Keratinocyte (primary cell): Measurements from ENCODE around the gene IL1RAPL2. TPM values are rescaled to one million over a fixed set of nuclear protein-coding genes. Genes with fewer than 3 reads are reported as not detected.

Experiments
- DNase-seq: peaks from one replicate; pipeline ENCODE4 v3.0.0-alpha.2; 2011; ENCODE audit warnings: low read depth, missing footprints, low spot score
- FAIRE-seq: peaks from 2 replicates; lab custom pipeline; 2011; peaks lifted over from hg19 to GRCh38; lab: Jason Lieb, UNC
- H2AFZ ChIP-seq: 2 replicates; pipeline ENCODE4 v1.6.0; 2012; ENCODE audit warnings: low read length, control low read depth, inconsistent platforms; ENCODE audit not compliant: control insufficient read depth
- H3K27ac ChIP-seq: 2 replicates; pipeline ENCODE4 v1.5.1; 2011; ENCODE audit warnings: low read length; ENCODE audit not compliant: control insufficient read depth, insufficient read depth
- H3K27me3 ChIP-seq: 3 replicates; pipeline ENCODE4 v1.6.0; 2011; ENCODE audit warnings: low read length; ENCODE audit not compliant: control insufficient read depth, insufficient read depth; ENCODE audit errors: extremely low read depth
- H3K36me3 ChIP-seq, 2 experiments: 2 replicates in 1 of 2; 3 replicates in 1 of 2; pipeline ENCODE4 v1.5.1; 2011; ENCODE audit warnings: low read length in 2 of 2, mild to moderate bottlenecking in 1 of 2; ENCODE audit not compliant: control insufficient read depth in 2 of 2, insufficient read depth in 2 of 2; ENCODE audit errors: extremely low read depth in 1 of 2
- H3K4me1 ChIP-seq: 3 replicates; pipeline ENCODE4 v1.5.1; 2011; ENCODE audit warnings: low read length; ENCODE audit not compliant: control insufficient read depth, insufficient read depth; ENCODE audit errors: extremely low read depth
- H3K4me2 ChIP-seq: 3 replicates; pipeline ENCODE4 v1.6.0; 2011; ENCODE audit warnings: low read depth, low read length; ENCODE audit not compliant: control insufficient read depth, insufficient read depth; ENCODE audit errors: extremely low read depth
- H3K4me3 ChIP-seq, 3 experiments: fragments of 200-600 bp in 1 of 3; sonication (generic) in 1 of 3; 2 replicates in 2 of 3; 3 replicates in 1 of 3; pipeline ENCODE4 v1.5.1; 2011 to 2016; ENCODE audit warnings: low read length in 3 of 3, mild to moderate bottlenecking in 3 of 3, control low read depth in 2 of 3, inconsistent platforms in 1 of 3, low read depth in 1 of 3, mixed read lengths in 1 of 3, mixed run types in 1 of 3, moderate library complexity in 1 of 3; ENCODE audit not compliant: control insufficient read depth in 2 of 3, insufficient read depth in 2 of 3; ENCODE audit errors: extremely low read depth in 1 of 3
- H3K79me2 ChIP-seq: 2 replicates; pipeline ENCODE4 v1.6.0; 2012; ENCODE audit warnings: low read length; ENCODE audit not compliant: control insufficient read depth, insufficient read depth
- H3K9ac ChIP-seq: 3 replicates; pipeline ENCODE4 v1.6.0; 2011; ENCODE audit warnings: low read length; ENCODE audit not compliant: control insufficient read depth, insufficient read depth; ENCODE audit errors: extremely low read depth
- H3K9me1 ChIP-seq: 3 replicates; pipeline ENCODE4 v1.6.0; 2011; ENCODE audit warnings: low read length; ENCODE audit not compliant: control insufficient read depth, insufficient read depth; ENCODE audit errors: extremely low read depth
- H3K9me3 ChIP-seq: 2 replicates; pipeline ENCODE4 v1.5.1; 2012; ENCODE audit warnings: low read depth, low read length; ENCODE audit not compliant: control insufficient read depth
- H4K20me1 ChIP-seq: 3 replicates; pipeline ENCODE4 v1.6.0; 2011; ENCODE audit warnings: low read length; ENCODE audit not compliant: control insufficient read depth, insufficient read depth; ENCODE audit errors: extremely low read depth
- CTCF ChIP-seq, 3 experiments: IDR thresholded peaks in 1 of 3; conservative IDR thresholded peaks in 1 of 3; optimal IDR thresholded peaks in 1 of 3; 2 replicates in 2 of 3; 3 replicates in 1 of 3; pipeline versions ENCODE3 to v1.5.1; 2011; ENCODE audit warnings: low read length in 3 of 3, mild to moderate bottlenecking in 3 of 3, moderate library complexity in 2 of 3, control low read depth in 1 of 3, inconsistent platforms in 1 of 3; ENCODE audit not compliant: insufficient read depth in 2 of 3; ENCODE audit errors: extremely low read depth in 1 of 3
- EZH2 ChIP-seq: IDR thresholded peaks from one replicate; pipeline ENCODE4 v1.6.1; 2012; ENCODE audit warnings: inconsistent platforms, mild to moderate bottlenecking, low read length, moderate library complexity
- dilution Hi-C: fragments of 300-500 bp; cut with MboI; formaldehyde crosslinking; loops from one replicate; pipeline ENCODE4 v1.7.0; 2020; ENCODE audit warnings: low sequenced_read_pairs; ENCODE audit not compliant: extremely low pct_ligation_motif_present
- polyA plus RNA-seq, 5 experiments: library from polyadenylated mRNA; depleted of rRNA in 3 of 5; stranded (reverse) in 3 of 5; stranded (forward) in 1 of 5; unstranded in 1 of 5; fragments of >200 nt; gene quantifications; 1 replicate in 1 of 5; 2 replicates in 3 of 5; 3 replicates in 1 of 5; pipeline versions ENCODE4 v1.2.1 to v1.2.3, GENCODE V29; 2011 to 2012; ENCODE audit warnings: missing spikeins in 2 of 5, low read depth in 1 of 5, low replicate concordance in 1 of 5

Gene IL1RAPL2
- polyA plus RNA-seq, 1 donor (not counting 4 experiments of a cell fraction or from before 2014, with no cell fraction given), result 0.24 TPM

- Histone ChIP-seq H3K27ac (no peak overlapping the region), H3K4me2 (no peak overlapping the region), H3K9ac (no peak overlapping the region), H3K4me3 (no peak overlapping the region), H3K36me3 (no peaks in the 10 kb centered on the region), H3K9me3 (peaks cover 2% of the 10 kb centered on the region), H2AFZ (no peak overlapping the region), H3K9me1 (no peaks in the 10 kb centered on the region), H3K79me2 (no peaks in the 10 kb centered on the region), H3K4me1 (no peaks in the 10 kb centered on the region), H4K20me1 (no peaks in the 10 kb centered on the region), H3K27me3 (no peaks in the 10 kb centered on the region)
- DNase-seq (no peak), FAIRE-seq (no peak)
- dilution Hi-C loops, result no loop called here
- TF ChIP-seq EZH2 (no peak), CTCF (optimal IDR thresholded peaks at IDR 0.05 in 1 of 3, IDR thresholded peaks at IDR 0.05 in 1 of 3, conservative IDR thresholded peaks at IDR 0.05 in 1 of 3; ENCODE audit: extremely low read depth in 1 of 3, insufficient read depth in 2 of 3, low read length in 3 of 3) (no peak)
These were observed 781.4 kb downstream of the IL1RAPL2 start for GRCh38 chrX:105347373-105347772.

- Histone ChIP-seq H3K9ac (no peak overlapping the region), H2AFZ (no peak overlapping the region), H3K79me2 (no peaks in the 10 kb centered on the region), H4K20me1 (no peaks in the 10 kb centered on the region), H3K4me2 (no peak overlapping the region), H3K9me3 (peaks cover 2% of the 10 kb centered on the region), H3K27me3 (no peaks in the 10 kb centered on the region), H3K4me1 (no peaks in the 10 kb centered on the region), H3K27ac (no peak overlapping the region), H3K4me3 (no peak overlapping the region), H3K36me3 (no peaks in the 10 kb centered on the region), H3K9me1 (no peaks in the 10 kb centered on the region)
- FAIRE-seq (no peak), DNase-seq (no peak)
- dilution Hi-C loops, result no loop called here
- TF ChIP-seq EZH2 (no peak), CTCF (optimal IDR thresholded peaks at IDR 0.05 in 1 of 3, IDR thresholded peaks at IDR 0.05 in 1 of 3, conservative IDR thresholded peaks at IDR 0.05 in 1 of 3; ENCODE audit: extremely low read depth in 1 of 3, insufficient read depth in 2 of 3, low read length in 3 of 3) (no peak)
These were observed 783.5 kb downstream of the IL1RAPL2 start for GRCh38 chrX:105349476-105349875.
